Stromal cell of bone marrow (primary cell): ENCODE measurements around the gene CAMKK2.
"Not testable (repeated sequence)": the region's sequence is repeated elsewhere in the genome, so short reads cannot be mapped to it uniquely, and the experiment has no call there.

Experiments
- DNase-seq: peaks from one replicate; pipeline ENCODE4 v3.0.0-alpha.2; 2012; ENCODE audit warnings: low read depth

The CAMKK2 gene

GRCh38 chr12:121279071-121279375 is 17.5 kb downstream of the CAMKK2 start:
- no peak for DNase-seq

GRCh38 chr12:121278169-121279070 is 18.1 kb downstream of the CAMKK2 start:
- no peak for DNase-seq

- no peak for DNase-seq
Observed at GRCh38 chr12:121277374-121277759, 19.1 kb downstream of the CAMKK2 start.

- no peak for DNase-seq
Observed at GRCh38 chr12:121274036-121274763, 22.3 kb downstream of the CAMKK2 start.

- no peak for DNase-seq
Observed at GRCh38 chr12:121273364-121273896, 23.1 kb downstream of the CAMKK2 start.

GRCh38 chr12:121267822-121268221 is 28.7 kb downstream of the CAMKK2 start:
- DNase-seq, result no peak

GRCh38 chr12:121264951-121265515 is 31.5 kb downstream of the CAMKK2 start:
- no peak for DNase-seq

- no peak for DNase-seq
Observed at GRCh38 chr12:121264135-121264534, 32.4 kb downstream of the CAMKK2 start.

GRCh38 chr12:121263206-121263935 is 33.1 kb downstream of the CAMKK2 start:
- DNase-seq, result no peak

- no peak for DNase-seq
Observed at GRCh38 chr12:121261398-121261797, 35.1 kb downstream of the CAMKK2 start.

GRCh38 chr12:121260091-121260490 is 36.4 kb downstream of the CAMKK2 start:
- DNase-seq, result no peak

GRCh38 chr12:121259074-121259473 is 37.4 kb downstream of the CAMKK2 start:
- DNase-seq, result no peak

GRCh38 chr12:121257704-121258449 is 38.6 kb downstream of the CAMKK2 start:
- not testable (repeated sequence) for DNase-seq

GRCh38 chr12:121255433-121255832 is 41.1 kb downstream of the CAMKK2 start:
- DNase-seq, result no peak

GRCh38 chr12:121253638-121254335 is 42.7 kb downstream of the CAMKK2 start:
- DNase-seq, result no peak

GRCh38 chr12:121252712-121253345 is 43.7 kb downstream of the CAMKK2 start:
- DNase-seq, result no peak

GRCh38 chr12:121251838-121252237 is 44.7 kb downstream of the CAMKK2 start:
- DNase-seq, result no peak

- no peak for DNase-seq
Observed at GRCh38 chr12:121250359-121250758, 46.1 kb downstream of the CAMKK2 start.

- no peak for DNase-seq
Observed at GRCh38 chr12:121248622-121249021, 47.9 kb downstream of the CAMKK2 start.

- no peak for DNase-seq
Observed at GRCh38 chr12:121246893-121247557, 49.5 kb downstream of the CAMKK2 start.
